Astrocyte of the spinal cord (primary cell): ENCODE data around the gene SERPINC1.
"Not testable (repeated sequence)": the region's sequence is repeated elsewhere in the genome, so short reads cannot be mapped to it uniquely, and the experiment has no call there.

Source experiments
- DNase-seq: peaks from one replicate; pipeline ENCODE4 v3.0.0; 2011; ENCODE audit warnings: low read depth, low spot score
- H3K4me3 ChIP-seq: 2 replicates; pipeline ENCODE4 v1.5.1; 2011; ENCODE audit warnings: low read depth, mild to moderate bottlenecking, low read length, moderate library complexity
- CTCF ChIP-seq: IDR thresholded peaks from 2 replicates; pipeline ENCODE4 v1.5.1; 2012; ENCODE audit warnings: low read depth, mild to moderate bottlenecking, low read length, inconsistent platforms
- in situ Hi-C: cut with HindIII; loops from 2 replicates; pipeline ENCODE4 v1.10.0; 2017; ENCODE audit warnings: low sequenced_read_pairs

SERPINC1 gene

GRCh38 chr1:173917149-173917548, at the start of gene SERPINC1:
TSS of gene SERPINC1 (minus strand) at chr1:173917327. CDS start at chr1:173917259, 68 bp downstream.
- H3K4me3 ChIP-seq: no peak within 1 kb of the TSS
- no peak for DNase-seq
- no peak for TF ChIP-seq CTCF
- in situ Hi-C loops: no loop called here

GRCh38 chr1:173965896-173966295, 48.8 kb upstream of the SERPINC1 start:
- DNase-seq, H3K4me3 ChIP-seq, in situ Hi-C loops: not testable (repeated sequence)

GRCh38 chr1:173963477-173963876, 46.4 kb upstream of the SERPINC1 start:
- TF ChIP-seq CTCF: no peak
- DNase-seq: no peak
- H3K4me3 ChIP-seq: no peak overlapping the region
- in situ Hi-C loops: no loop called here

- no peak for DNase-seq
- in situ Hi-C loops: no loop called here
- no peak overlapping the region for H3K4me3 ChIP-seq
- no peak for TF ChIP-seq CTCF
Measured at GRCh38 chr1:173960625-173961024, 43.5 kb upstream of the SERPINC1 start.

GRCh38 chr1:173954179-173954578, 37.1 kb upstream of the SERPINC1 start:
- TF ChIP-seq CTCF: no peak
- H3K4me3 ChIP-seq: no peak overlapping the region
- DNase-seq: peak; percentile 48
- in situ Hi-C loops: no loop called here

- in situ Hi-C loops: no loop called here
- no peak overlapping the region for H3K4me3 ChIP-seq
- no peak for DNase-seq
- no peak for TF ChIP-seq CTCF
Measured at GRCh38 chr1:173948594-173948993, 31.5 kb upstream of the SERPINC1 start.

GRCh38 chr1:173946380-173946921, 29.3 kb upstream of the SERPINC1 start:
- no peak overlapping the region for H3K4me3 ChIP-seq
- no peak for DNase-seq
- no peak for TF ChIP-seq CTCF
- in situ Hi-C loops: no loop called here
